ENCODE measurements around the gene SMPDL3B.
"Not testable (repeated sequence)": the region's sequence is repeated elsewhere in the genome, so short reads cannot be mapped to it uniquely, and the experiment has no call there.

SMPDL3B gene

GRCh38 chr1:27999055-27999454 is 64.3 kb downstream of the SMPDL3B start:
- TF ChIP-seq, protein P1, sequence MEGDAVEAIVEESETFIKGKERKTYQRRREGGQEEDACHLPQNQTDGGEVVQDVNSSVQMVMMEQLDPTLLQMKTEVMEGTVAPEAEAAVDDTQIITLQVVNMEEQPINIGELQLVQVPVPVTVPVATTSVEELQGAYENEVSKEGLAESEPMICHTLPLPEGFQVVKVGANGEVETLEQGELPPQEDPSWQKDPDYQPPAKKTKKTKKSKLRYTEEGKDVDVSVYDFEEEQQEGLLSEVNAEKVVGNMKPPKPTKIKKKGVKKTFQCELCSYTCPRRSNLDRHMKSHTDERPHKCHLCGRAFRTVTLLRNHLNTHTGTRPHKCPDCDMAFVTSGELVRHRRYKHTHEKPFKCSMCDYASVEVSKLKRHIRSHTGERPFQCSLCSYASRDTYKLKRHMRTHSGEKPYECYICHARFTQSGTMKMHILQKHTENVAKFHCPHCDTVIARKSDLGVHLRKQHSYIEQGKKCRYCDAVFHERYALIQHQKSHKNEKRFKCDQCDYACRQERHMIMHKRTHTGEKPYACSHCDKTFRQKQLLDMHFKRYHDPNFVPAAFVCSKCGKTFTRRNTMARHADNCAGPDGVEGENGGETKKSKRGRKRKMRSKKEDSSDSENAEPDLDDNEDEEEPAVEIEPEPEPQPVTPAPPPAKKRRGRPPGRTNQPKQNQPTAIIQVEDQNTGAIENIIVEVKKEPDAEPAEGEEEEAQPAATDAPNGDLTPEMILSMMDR (conservative IDR thresholded peaks at IDR 0.05; ENCODE audit: low read length), result no peak
- DNase-seq (ENCODE audit: low read depth), result no peak
- H3K4me3 ChIP-seq (ENCODE audit: low read length), result no peak overlapping the region

GRCh38 chr1:28002600-28002999 is 67.8 kb downstream of the SMPDL3B start:
- TF ChIP-seq, protein P1 (conservative IDR thresholded peaks at IDR 0.05; ENCODE audit: low read length), result no peak
- no peak overlapping the region for H3K4me3 ChIP-seq (ENCODE audit: low read length)
- DNase-seq (ENCODE audit: low read depth), result no peak

DNA sequence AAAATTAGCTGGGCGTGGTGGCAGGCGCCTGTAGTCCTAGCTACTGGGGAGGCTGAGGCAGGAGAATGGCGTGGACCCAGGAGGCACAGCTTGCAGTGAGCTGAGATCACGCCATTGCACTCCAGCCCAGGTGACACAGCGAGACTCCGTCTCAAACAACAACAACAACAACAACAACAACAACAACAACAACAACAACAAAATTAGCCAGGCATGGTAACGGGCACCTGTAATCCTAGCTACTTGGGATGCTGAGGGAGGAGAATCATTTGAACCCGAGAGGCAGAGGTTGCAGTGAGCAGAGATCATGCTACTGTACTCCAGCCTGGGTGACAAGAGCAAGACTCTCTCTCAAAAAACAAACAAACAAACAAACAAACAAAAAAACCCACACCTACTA is 68.3 kb downstream of the SMPDL3B start:
- H3K4me3 ChIP-seq (ENCODE audit: low read length); DNase-seq (ENCODE audit: low read depth): not testable (repeated sequence)
